Measurements from ENCODE around the gene NHERF1.

NHERF1 gene

DNA sequence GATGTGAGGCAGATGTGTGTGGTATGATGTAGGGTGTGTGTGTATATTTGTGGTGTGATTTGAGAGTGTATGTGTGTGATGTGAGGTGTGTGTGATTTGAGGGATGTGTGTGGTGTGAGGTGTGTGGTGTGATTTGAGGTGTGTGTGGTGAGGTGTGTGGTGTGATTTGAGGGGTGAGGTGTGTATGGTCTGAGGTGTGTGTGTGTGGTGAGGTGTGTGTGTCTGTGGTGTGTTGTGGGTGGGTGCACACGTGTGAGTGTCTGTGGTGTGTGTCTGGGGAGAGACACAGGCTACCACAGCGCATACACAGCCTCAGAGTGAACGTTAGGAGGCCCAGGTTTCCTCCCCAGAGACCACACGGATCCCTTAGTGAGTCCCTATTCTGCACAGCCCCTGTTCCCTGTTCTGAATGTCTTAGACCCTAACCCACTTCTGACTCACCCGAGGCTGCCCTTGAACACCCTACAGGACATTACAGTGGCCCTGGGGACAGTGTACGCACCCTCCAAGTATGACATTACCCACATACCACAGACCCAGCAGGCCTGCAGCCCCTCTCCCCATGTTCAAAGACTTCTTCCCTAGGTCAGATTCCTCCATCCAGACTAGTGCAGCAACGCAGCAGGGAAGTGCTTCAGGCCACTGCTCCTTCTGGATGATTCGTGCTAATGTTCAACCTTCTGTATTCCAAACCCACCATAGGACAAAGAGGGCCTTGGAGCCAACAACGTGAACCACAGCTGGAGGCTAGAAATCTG lies 14.9 kb upstream of the NHERF1 start:
- no peak for DNase-seq

DNA sequence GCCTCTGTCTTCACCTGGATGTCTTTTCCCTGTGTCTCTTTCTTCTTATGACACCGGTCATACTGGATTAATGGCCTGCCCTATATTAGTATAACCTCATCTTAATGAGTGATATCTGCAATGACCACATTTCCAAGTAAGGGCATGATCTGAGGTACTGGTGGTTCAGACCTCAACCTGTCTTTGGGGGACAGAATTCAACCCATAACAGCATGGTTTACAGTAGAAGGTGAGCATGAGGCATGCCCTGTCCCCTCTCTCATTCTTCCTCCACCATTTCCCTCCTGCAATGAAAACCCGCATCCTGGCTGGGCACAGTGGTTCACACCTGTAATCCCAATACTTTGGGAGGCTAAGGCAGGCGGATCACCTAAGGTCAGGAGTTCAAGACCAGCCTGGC lies 14.2 kb upstream of the NHERF1 start:
- DNase-seq, result no peak

DNA sequence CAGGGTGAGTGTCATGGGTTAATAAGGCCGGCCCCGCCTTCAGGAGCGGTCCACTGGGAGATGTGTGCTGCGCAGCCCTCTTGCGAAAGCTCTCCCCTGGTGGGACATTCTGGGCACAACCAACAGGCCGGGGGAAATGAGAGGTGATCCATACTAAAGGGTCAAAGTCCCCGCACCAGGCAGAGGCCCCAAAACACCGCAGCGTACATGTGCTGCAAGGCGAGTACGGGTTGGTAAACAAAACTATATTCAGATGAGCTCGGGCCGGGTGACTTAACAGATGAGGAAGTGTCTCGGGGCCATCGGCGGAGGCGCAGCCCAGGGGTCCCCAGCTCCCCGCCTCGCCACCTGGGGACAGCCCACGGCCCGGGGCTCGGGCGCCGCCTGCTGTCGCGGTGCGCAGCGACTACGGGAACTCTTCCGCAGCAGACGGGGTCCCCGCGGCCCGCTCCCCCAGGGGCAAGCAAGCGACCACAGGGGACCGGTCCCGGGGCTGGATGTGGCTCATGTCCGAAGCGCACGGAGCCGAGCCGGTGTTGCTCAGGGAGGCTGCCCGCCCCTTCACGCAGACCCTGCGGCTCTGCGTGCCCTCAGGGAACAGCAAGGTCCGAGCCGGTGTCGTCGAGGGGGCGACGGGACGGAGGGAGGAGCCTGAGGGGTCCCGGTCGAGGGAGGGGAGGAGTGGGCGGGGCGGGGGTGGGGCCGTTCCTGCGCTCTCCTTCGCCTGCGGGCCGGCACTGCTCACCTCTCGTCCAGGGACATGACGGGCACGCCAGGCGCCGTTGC lies 11.7 kb upstream of the NHERF1 start, which contains the start of gene RAB37:
TSS of gene RAB37 (plus strand) at position 744 of the 786 bp plus-strand sequence. CDS start at position 761, 17 bp downstream.
- DNase-seq, result peak; percentile 56

DNA sequence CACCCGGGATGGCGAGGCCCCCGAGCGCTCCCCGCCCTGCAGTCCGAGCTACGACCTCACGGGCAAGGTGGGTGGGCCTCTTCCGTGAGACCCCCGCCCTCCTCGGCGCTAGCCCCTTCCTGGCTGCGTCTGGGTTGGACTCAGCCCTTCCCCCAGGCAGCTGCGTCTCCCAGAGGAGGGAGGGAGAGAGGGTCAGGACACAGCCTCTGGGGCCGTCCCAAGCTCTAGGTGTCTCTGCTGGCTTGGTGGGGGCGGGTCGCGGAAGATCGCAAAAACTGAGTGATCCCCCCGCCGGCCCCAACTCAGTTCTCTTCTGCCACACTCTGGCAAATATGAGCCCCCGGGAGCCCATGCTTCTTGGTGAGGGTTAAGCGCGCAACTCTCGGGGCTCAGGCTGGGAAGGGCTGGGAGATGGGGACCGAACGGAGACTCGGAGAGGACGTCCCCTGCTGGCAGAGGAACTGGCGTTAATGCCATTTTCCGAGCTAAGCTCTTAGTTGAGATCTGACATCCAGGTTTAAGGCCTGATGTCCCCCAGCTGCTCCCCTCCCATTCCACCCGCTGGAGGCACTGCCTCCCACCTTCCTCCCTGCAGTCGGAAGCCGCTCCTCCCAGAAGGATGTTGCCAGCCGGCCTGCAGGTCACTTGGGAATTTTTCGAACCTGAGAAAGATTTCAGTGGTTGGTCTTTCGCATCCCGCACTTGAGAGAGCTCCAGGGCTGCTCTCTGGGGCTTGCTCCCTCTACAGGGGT lies 11.0 kb upstream of the NHERF1 start:
- peak; percentile 62 for DNase-seq

DNA sequence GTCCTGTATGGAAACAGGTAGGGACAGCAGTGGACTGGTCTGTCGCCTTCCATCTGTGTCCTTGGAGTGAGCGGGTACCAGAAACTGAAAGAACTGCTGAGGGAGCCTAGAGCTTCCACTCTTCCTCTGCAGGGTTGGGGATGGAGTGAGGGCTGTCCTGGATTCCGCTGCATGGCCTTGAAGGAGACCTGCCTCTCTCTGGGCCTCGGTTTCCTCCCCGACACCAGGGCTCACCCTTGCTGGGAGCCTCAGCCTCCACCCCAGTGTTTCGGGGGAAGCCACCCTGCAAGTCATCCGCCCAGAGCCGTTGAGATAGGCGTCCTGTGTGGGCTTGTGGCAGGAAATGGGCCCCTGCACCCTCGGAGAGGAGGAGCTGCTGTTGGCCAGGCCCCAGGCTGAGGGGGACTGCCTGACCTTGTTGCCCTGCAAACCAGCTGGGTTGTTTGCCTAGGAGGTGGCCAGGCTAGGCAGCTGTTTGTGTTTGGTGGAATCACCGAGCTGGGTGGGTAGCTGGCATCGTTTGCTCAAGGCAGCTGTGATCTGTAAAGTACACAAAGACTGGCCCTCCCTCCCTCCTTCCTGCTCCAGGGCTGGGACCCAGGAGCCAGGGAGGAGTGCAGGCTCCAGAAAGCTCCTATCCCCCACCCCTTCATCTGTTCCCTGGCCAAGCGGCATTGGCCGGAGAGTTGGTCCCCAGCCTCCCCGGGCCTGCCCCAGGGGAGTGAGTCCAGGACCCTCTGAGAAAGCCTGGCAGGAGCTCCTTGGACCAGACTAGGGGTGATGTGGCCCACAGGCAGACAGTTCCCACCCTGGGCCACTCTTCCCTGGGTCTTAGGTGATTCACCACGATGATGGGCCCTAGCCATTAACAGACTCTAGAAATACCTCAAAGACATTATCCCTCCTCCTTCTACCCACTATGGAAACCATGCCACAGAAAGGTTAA lies 10.1 kb upstream of the NHERF1 start:
- no peak for DNase-seq

DNA sequence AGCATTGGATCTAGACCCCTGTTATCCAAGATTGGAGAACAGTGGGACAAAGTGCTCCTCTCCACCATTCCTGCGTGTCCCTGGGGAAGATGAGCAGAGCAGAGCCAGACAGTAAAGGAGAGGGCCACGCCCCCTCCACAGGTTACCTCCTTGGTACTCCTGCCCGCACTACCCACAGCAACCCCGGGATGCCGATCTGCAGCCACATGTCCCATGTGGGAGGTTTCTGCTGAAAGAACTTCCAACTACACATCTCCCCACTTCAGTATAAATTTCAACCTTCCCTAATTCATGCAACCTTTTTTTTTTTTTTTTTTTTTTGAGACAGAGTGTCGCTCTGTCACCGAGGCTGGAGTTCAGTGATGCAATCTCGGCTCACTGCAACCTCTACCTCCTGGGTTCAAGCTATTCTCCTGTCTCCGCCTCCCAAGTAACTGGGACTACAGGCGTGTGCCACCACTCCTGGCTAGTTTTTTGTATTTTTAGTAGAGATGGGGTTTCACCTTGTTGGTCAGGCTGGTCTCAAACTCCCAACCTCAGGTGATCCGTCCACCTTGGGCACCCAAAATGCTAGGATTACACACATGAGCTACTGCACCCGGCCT lies 9.1 kb upstream of the NHERF1 start:
- no peak for DNase-seq

DNA sequence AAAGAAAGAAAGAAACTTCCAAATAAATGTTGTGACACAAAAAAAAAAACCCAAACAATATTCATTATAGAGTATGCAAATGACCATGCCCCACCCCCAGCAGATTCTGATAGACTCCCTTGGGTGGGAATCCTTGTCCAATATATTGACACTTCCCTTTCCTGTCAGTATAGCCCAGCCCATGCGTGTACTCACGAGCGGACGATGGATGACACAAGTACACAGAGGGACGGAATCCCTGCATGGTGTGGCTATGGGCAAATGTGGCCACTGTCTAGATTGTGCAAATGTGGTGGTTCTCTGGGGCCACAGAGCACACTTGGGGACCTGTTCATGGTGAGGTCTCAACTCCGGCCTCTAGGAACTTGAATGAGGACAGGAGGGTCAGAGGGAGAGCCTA lies 8.3 kb upstream of the NHERF1 start:
- DNase-seq, result no peak

DNA sequence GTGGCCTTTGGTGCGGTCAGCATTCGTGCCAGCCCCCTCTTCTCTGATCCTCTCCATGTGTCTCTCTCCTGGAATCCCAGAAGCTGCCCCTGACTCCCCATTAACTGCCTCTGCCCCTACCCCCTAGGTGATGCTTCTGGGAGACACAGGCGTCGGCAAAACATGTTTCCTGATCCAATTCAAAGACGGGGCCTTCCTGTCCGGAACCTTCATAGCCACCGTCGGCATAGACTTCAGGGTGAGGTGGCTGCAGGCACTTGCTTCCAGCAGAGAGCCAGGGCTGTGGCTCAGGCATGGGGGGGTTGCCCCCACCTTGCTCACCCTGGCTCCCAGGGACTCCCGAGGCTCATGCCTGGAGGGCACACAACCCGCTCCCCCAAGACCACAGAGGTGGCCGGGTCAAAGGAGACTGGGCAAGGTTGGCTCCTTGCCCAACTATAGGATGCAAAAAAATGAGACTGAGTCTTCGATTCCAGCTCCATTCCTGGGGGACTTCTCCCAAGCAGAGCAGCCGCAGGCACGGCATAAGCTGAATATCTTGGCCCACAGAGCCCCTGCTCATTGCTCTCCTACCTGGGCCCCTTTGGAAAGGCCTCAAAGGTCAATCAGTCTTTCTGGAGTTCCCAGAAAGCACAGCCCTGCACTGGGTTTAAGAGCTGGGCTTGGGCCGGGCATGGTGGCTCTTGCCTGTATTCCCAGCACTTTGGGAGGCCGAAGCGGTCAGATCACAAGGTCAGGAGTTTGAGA lies 7.6 kb upstream of the NHERF1 start:
- DNase-seq, result no peak

DNA sequence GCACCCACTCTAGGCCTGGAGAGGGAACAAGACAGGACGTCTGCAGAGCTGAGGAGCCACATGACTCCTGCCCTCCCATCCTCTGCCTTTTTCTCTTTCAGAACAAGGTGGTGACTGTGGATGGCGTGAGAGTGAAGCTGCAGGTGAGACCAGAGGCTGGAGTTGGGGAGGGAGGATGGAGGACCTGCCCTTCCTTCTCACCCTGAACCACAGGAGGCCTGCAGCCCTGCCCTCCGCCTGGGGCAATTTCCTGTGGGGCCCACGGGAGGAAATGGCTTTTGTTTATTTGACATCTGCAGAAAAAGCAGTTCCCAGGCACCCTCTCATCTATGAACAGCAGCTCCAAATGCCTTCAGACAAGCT lies 6.3 kb upstream of the NHERF1 start:
- DNase-seq, result no peak

DNA sequence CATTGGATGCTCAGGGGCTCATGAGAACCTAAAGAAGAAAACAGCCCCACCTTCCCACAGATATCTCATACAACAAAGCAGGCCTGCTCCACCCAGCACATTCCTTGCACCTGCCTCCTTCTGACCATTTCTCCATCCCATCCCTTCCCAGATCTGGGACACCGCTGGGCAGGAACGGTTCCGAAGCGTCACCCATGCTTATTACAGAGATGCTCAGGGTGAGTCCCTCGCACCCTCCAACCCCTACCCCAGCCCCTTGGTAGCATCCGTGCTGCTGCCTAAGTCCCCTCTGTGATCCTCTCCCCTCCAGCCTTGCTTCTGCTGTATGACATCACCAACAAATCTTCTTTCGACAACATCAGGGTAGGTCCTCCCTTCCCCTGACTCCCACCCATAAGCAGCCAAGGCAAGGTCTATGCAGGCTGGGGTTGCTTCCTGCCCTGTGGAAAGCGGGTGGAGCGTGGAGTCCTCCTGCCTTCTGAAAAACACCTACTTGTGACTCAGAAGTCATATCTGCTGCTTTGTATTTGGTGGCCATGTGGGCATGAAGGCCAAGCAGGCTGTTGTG lies 5.4 kb upstream of the NHERF1 start:
- no peak for DNase-seq

DNA sequence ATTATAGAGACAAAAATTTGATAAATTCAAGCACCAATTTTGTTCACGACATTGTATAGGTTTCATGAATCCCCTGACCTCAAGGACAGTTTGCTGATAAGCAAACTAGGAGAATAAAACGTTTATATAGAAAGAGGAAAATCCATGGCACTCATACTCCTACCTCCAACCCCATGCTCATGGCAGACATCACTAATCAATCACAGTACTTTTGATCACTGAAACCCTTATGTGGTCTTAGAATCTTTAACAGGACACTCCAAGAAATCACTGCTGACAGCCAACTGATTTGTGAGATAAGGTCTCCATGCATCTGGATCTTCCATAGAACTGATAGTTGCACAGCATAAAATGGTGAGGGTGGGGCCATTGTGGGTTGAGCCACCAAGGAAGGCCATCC lies 4.7 kb upstream of the NHERF1 start:
- DNase-seq, result no peak

DNA sequence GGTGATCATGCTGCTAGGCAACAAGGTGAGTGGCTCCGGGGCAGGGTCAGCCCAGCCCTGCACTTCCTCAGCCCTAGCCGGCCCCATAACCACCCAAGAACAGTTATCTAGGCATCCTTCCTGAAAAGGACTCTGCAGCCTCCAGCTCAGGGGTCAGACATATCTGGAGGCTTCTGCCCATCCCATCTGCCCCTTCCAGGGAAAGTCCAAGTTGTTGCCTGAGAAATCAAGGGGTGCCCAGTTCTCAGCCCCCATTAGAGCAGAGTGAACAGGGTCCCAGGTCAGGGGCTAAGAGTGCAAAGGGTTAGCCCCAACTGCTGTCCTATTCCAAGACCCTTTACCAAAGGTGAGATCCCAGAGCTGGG lies 4.1 kb upstream of the NHERF1 start:
- DNase-seq, result no peak

DNA sequence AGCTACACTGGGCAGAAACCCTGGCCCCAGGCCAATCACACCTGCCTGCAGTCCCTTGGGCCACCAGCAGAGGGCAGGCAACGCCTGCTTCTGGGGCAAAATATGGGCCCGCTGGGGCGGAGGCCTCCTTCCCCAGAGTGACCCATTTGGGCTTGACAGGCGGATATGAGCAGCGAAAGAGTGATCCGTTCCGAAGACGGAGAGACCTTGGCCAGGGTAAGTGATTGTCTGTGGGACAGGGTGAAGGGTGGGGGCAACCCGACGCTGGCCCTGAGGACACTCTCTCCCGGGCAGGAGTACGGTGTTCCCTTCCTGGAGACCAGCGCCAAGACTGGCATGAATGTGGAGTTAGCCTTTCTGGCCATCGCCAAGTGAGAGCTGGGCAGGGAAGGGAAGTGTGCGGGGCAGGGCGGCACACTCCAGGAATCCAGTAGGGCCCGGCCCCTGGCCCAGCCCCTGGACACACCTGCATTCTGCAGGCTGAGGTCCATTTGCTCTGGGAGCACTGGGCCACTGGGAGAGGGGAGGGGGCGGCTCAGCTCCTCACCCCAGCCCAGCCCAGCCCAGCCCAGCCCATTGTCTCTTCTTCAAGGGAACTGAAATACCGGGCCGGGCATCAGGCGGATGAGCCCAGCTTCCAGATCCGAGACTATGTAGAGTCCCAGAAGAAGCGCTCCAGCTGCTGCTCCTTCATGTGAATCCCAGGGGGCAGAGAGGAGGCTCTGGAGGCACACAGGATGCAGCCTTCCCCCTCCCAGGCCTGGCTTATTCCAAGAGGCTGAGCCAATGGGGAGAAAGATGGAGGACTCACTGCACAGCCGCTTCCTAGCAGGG lies 3.5 kb upstream of the NHERF1 start:
- DNase-seq, result peak; percentile 86

DNA sequence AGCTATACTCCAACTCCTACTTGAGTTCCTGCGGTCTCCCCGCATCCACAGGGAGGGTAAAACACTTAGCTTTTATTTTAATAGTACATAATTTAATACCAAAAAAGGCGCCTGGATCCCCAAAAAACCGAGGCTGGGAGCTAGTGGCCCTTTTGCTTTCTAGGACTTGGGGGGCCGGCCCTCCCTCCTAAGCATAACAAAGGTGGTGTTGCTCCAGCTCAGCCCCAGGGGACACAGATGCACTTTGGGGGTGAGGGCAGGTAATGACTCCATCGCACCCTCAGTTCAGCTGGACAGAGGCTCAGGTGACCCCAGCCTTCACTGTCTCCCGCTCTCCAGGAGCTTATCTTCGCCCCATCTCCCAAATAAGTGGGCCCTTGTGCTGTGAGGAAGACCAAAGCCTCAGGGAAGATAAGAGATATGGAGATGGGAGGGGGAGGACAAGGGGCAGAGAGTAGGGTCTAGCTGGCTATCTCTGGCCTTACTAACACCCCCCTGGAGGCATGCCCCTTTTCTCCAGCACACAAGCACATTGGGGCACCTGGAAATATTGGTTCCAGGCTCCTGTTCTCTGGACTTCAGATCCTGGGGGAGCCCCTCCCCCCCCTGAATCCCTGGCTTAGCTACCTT lies 2.8 kb upstream of the NHERF1 start:
- DNase-seq, result no peak

DNA sequence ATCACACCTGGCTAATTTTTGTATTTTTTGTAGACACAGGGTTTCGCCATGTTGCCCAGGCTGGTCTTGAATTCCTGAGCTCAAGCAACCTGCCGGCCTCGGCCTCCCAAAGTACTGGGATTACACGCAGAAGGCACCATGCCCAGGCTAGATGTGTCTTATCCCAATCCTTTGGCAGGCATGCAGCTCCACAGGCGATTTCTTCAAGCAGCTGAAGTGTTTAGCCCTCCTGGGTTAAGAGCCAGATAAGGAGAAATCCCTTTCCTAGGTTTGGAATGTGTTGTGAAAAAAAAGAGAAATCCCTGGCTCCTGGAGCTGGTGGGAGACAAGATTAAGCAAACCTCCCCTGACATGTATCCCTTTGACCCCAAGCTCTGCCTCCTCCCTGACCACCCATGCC lies 2.1 kb upstream of the NHERF1 start:
- DNase-seq, result no peak

DNA sequence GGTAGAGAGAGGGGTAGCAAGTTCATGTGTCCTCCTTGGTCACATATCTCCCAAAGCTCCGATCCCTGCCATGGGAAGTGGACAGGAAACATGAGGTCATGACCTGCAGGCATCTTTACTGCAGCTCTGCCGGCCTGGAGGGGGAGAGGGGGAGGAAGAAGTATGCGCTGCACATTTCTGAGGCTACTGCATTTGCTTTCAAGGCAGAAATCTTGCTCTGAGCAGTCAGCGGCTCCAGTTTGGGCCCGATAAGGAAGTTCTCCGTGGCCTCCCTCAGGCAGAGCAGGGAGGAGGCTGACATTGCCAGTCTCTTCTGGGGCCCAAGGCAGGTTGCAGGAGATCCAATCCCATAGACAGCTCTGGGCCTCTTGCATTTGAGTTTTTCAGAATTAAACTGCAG lies 1.5 kb upstream of the NHERF1 start:
- DNase-seq, result peak; percentile 79

DNA sequence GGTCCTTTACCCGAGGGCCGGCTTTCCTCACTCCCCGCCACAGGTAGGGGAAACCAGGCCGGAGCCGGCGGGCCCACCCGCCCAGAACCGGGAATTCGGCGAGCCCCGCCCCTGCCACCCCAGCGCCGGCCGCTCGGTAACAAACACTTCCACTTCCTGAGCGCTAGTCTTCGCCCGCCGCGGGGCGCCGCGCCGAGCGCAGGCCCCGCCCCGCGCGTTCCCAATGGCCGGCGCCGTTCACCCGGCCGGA lies 224 bp upstream of the NHERF1 start:
- no peak for DNase-seq

DNA sequence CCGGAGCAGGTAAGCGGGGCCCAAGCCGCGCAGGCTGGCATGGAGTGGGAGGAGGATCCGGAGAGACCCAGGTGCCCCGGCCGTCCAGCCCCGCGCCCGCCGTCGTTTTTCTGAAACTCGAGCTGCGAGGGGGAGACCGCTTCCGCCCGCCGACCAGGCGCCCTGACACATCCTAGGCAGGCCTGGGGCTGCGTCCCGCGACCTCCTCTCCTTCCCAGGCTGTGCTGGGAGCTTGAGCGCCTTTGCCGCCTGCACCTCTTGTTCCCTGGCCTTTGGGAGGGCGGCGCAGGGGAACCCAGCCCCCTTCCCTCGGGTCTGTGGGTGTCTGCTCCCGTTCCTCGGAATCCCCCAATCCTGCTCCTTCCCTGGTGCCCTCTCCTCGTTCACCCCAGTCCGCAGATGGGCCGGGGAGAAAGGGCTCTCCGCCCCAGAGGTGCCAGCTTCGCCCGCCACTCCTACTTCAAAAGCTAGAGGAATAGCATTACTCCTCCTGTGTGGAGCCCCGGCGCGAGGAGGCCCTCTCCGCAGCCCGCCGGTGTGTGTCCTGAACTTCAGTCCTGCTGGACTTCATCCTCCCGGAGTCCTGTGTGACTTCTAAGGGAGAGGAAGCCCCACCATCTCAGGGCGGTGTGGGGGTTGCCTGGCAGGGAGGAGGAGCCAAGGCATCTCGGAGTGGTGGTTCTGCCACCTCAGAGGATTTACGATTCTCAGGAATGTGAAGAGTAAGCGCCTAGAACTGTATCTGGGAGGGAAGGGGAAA lies 1.0 kb downstream of the NHERF1 start:
- DNase-seq, result peak; percentile 20

DNA sequence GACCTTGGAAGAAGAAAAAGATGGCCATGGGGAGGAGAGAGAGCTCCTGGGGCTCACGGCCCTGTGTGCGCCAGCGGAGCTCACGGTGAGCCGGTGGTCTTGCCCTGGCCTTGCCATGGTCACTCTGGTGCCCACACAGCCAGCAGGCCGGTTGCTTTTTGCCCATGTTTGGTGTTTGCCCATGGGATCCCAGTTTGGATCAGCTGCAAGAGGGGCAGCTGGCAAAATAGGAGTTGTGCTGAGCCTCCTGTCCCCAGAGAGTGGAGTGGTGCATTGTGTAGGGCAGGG lies 1.6 kb downstream of the NHERF1 start:
- no peak for DNase-seq
